Activated naive CD4-positive, alpha-beta T cell treated with anti-CD3 and anti-CD28 coated beads for 36 hours (primary cell): ENCODE data around the gene CTNNAL1. TPM values are rescaled to one million over a fixed set of nuclear protein-coding genes. Genes with fewer than 3 reads are reported as not detected.

ENCODE experiments used
- CTCF ChIA-PET: fragments of 350-600 bp; sonication (Branson Sonifier 250); formaldehyde crosslinking; loops from one replicate; lab custom pipeline; 2021; ENCODE audit warnings: antibody characterized with exemption; lab: Charles Lee
- DNase-seq: peaks from one replicate; pipeline ENCODE4 v3.0.0-alpha.2; 2020
- H3K27ac Mint-ChIP-seq: one replicate; pipeline ENCODE4 v1.8.0; 2021; ENCODE audit warnings: mild to moderate bottlenecking, mixed read lengths
- H3K27me3 Mint-ChIP-seq: one replicate; pipeline ENCODE4 v1.8.0; 2021; ENCODE audit warnings: low read depth, mixed read lengths
- H3K36me3 Mint-ChIP-seq: one replicate; pipeline ENCODE4 v1.8.0; 2021; ENCODE audit warnings: low read depth, mixed read lengths
- H3K4me1 Mint-ChIP-seq: one replicate; pipeline ENCODE4 v1.8.0; 2021; ENCODE audit warnings: low read depth, mixed read lengths
- H3K4me3 Mint-ChIP-seq: one replicate; pipeline ENCODE4 v1.8.0; 2021; ENCODE audit warnings: mild to moderate bottlenecking, moderate library complexity, mixed read lengths
- H3K9me3 Mint-ChIP-seq: one replicate; pipeline ENCODE4 v1.8.0; 2021; ENCODE audit warnings: mixed read lengths
- intact Hi-C: fragments of 100-400 bp; cut with micrococcal nuclease; formaldehyde crosslinking; loops from one replicate; pipeline ENCODE4 v1.15.1; 2023
- total RNA-seq, 2 experiments: library from RNA; stranded (reverse); gene quantifications; one replicate each; pipeline ENCODE4 v1.2.3, GENCODE V29; 2021

Gene CTNNAL1
- total RNA-seq, 2 experiments from 2014 or later = 18.4 to 19.0 TPM

DNA sequence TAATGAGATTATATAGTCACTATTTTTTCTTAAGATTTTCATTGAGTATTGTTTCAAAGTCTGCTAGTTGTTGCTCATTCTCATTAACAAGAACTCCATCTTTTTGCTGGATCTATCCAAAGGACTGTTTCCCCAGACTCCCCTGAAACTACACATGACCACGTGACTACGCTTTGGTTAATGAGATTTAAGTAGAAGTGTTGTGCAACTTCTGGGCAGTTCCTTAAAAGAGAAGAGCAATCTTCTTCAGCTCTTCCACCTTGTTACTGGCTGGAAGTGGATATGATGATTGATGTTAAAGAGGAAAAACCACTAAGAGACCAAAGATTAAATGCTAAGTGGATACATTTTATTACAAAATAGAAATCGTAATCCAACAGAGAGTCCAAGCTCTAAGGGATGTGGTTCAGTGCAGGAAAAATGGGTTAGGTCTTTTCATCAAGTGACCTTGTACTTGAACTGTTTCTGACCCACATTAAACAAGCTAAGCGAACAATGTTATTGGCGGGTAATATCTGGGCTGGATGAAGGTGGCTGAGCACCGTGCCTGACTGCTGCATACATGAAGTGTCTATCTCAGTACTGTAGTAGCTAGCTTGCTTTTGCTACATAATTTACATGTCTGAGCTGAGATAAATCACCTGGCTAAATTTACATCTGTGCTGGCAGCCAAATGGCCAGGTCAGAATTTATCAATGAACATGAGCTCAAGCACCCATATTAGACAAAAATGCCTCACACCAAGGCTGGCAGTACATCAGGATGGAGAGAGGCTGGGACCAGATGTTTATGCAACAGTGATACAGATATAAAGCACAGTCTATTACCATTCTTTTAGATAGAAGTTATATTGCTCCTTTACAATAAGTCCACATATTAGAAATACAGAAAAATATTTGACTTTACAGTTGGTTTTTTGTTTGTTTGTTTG lies 7.5 kb upstream of the CTNNAL1 start:
- no peaks in the 10 kb centered on the region for H3K4me1 Mint-ChIP-seq
- H3K36me3 Mint-ChIP-seq = peaks cover 13% of the 10 kb centered on the region
- no peak for DNase-seq
- H3K27me3 Mint-ChIP-seq = no peaks in the 10 kb centered on the region
- intact Hi-C loops = no loop called here
- no peaks in the 10 kb centered on the region for H3K9me3 Mint-ChIP-seq
- H3K27ac Mint-ChIP-seq = no peak overlapping the region
- no peak overlapping the region for H3K4me3 Mint-ChIP-seq
- CTCF ChIA-PET = interaction anchor here (0.8 to 1.4 kb wide), 3 partner anchors 8 to 60 kb away, joined by 3 to 4 read pairs (median 3); no protein-coding TSS in a partner anchor

DNA sequence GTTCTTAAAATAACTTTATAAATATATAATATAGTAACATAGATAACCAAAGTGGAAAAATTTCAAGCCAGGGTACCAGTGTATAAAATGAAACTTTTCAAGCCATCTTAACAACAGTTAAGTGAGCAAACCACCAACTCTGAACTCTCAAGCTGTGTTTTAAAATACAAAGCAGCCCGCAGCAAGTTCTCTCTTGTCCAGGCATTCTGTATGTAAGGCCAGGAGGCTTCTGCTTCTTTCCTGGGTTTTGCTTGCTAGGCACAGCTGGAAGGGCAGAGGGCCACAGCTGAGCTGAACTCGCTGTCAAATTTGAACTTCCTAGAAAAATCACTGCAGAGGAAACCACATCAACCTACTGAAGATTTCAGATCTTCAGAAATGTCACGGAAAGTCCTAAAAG lies 6.8 kb upstream of the CTNNAL1 start:
- H3K4me3 Mint-ChIP-seq = no peak overlapping the region
- no peak overlapping the region for H3K27ac Mint-ChIP-seq
- no peak for DNase-seq
- no peaks in the 10 kb centered on the region for H3K4me1 Mint-ChIP-seq
- H3K36me3 Mint-ChIP-seq = peaks cover 13% of the 10 kb centered on the region
- H3K27me3 Mint-ChIP-seq = no peaks in the 10 kb centered on the region
- CTCF ChIA-PET = interaction anchor here (1.1 to 1.4 kb wide), 2 partner anchors 9 to 23 kb away, joined by 3 read pairs; no protein-coding TSS in a partner anchor
- no peaks in the 10 kb centered on the region for H3K9me3 Mint-ChIP-seq
- intact Hi-C loops = no loop called here

DNA sequence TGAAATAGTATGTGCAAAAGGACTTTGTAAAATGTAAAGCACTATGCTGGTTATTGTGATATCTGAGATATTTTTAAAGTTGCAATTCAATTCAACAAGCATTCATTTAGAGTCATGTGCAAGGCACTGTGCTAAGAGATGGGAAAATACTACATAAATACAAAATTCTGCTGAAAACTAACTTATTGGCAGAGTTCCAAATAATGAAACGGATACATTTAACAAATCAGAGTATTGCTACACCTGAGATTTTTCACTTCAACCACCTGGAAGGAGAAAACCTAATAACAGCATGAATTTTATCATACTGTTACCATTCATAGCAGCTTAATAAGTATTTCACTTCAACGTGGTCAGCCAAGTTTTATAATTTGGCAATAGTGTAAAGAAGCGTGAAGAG lies 6.1 kb upstream of the CTNNAL1 start:
- no peaks in the 10 kb centered on the region for H3K4me1 Mint-ChIP-seq
- intact Hi-C loops = loop anchor here (10.0 kb wide), 1 partner anchor 865 kb away; no protein-coding TSS in a partner anchor
- no peak overlapping the region for H3K27ac Mint-ChIP-seq
- no peak overlapping the region for H3K4me3 Mint-ChIP-seq
- CTCF ChIA-PET = interaction anchor here (1.1 kb wide), 1 partner anchor 9 kb away, joined by 3 read pairs; no protein-coding TSS in a partner anchor
- H3K27me3 Mint-ChIP-seq = no peaks in the 10 kb centered on the region
- no peak for DNase-seq
- H3K36me3 Mint-ChIP-seq = peaks cover 13% of the 10 kb centered on the region
- H3K9me3 Mint-ChIP-seq = no peaks in the 10 kb centered on the region

DNA sequence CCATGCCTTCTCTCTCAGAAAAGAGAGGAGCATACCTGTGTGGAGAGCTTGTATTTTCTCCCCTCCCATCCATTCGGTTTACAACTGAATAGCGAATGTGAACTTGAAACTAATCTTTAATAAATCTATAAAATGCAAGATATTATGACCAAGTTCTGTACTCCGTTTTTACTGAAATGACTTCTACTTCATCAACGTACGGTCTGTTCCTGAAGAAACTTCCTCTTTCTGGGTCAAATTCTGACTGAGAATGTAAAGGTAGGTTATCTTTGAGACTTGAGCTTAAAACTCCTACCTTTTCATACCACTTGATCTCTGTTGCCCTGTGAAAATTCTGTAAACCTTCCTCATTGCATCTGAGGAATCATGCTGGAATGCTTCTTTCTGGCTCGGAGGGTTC lies 4.2 kb upstream of the CTNNAL1 start:
- Mint-ChIP-seq H3K4me3 (no peak overlapping the region), H3K27ac (no peak overlapping the region), H3K4me1 (peaks cover 6% of the 10 kb centered on the region), H3K27me3 (no peaks in the 10 kb centered on the region), H3K9me3 (no peaks in the 10 kb centered on the region), H3K36me3 (peaks cover 14% of the 10 kb centered on the region)
- intact Hi-C loops = loop anchor here (10.0 kb wide), 1 partner anchor 867 kb away; no protein-coding TSS in a partner anchor
- CTCF ChIA-PET = no interaction called here
- DNase-seq = no peak

DNA sequence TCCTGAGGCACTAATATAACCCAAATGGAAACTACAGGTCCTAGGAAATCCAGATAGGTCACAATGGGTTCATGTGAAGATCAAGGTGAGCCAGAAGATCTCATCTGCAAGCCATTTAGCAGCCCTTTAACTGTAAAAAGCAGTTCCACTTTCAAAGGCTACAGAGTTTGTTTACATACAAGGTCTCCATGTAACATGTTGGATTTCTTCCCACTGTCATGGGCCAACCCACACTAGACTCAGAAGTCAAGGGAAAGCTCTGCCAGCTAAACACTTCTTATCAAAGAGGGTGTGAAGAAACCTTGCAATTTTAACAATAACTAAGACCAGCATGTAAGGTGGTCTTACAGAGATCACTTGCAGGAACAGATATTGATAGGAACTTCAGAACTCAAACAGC lies 3.8 kb upstream of the CTNNAL1 start:
- CTCF ChIA-PET = no interaction called here
- Mint-ChIP-seq H3K4me3 (no peak overlapping the region), H3K27ac (no peak overlapping the region)

DNA sequence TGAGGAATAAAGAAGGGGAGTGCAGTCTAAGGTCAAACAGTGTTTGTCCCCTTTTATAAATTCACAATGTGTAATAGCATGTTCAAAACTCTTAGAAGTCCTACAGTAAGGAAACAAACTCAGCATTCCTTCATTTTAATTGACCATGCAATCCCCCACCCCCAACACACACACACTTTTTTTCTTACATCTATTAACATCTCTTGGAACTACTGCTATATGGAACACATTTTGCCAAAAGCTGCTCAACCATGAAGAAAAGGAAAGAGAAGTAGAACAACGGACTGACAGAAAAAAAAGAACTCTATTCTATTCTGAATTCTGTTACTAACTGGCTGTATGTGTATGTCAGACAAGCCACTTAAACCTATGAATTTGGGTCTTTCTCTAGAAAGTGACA lies 2.8 kb upstream of the CTNNAL1 start:
- intact Hi-C loops = loop anchor here (10.0 kb wide), 1 partner anchor 869 kb away; no protein-coding TSS in a partner anchor
- Mint-ChIP-seq H3K4me1 (peaks cover 20% of the 10 kb centered on the region), H3K27me3 (no peaks in the 10 kb centered on the region), H3K9me3 (no peaks in the 10 kb centered on the region), H3K36me3 (peaks cover 13% of the 10 kb centered on the region), H3K27ac (no peak overlapping the region), H3K4me3 (no peak overlapping the region)
- CTCF ChIA-PET = no interaction called here
- no peak for DNase-seq

More for the DNA sequence above, 3.8 kb upstream of the CTNNAL1 start:
- H3K4me1 Mint-ChIP-seq = peaks cover 11% of the 10 kb centered on the region
- intact Hi-C loops = loop anchor here (10.0 kb wide), 1 partner anchor 868 kb away; no protein-coding TSS in a partner anchor
- H3K27me3 Mint-ChIP-seq = no peaks in the 10 kb centered on the region
- H3K36me3 Mint-ChIP-seq = peaks cover 13% of the 10 kb centered on the region
- no peaks in the 10 kb centered on the region for H3K9me3 Mint-ChIP-seq
- DNase-seq = no peak

DNA sequence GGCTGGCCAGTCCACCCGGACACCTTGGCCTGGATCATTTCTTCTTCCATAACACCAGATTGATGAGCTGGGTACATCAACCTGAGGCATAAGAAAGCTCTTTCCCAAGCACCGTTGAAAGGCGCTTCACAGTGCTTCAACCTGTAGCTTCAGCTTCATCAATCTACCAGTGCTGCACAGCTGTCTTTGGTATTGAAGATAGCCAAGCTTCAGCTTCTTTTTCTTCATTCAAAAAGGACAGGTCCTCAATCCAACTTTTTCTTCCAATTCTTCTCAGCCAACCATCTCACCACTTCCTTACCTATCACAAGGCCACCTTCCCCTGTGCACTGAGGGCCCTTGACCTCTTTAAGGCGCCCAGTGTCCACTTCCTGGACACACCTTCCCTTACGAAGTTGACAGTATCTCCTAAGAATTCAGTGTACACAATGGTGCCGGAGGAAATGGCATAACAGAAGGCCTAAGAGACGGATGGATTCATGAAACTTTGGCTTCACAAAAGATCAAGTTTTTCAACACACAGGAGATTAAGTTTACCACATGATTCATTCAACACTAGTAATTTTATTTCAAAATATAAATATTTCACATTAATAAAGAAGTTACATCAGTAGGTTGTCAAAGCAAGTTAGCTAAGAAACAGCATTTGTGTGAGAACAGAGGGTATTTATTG lies 1.4 kb upstream of the CTNNAL1 start:
- CTCF ChIA-PET = interaction anchor here (0.5 kb wide), 1 partner anchor 163 kb away, joined by 3 read pairs; no protein-coding TSS in a partner anchor
- no peak for DNase-seq
- no peaks in the 10 kb centered on the region for H3K9me3 Mint-ChIP-seq
- no peaks in the 10 kb centered on the region for H3K27me3 Mint-ChIP-seq
- no peak overlapping the region for H3K27ac Mint-ChIP-seq
- H3K4me1 Mint-ChIP-seq = peaks cover 28% of the 10 kb centered on the region
- H3K36me3 Mint-ChIP-seq = peaks cover 9% of the 10 kb centered on the region
- H3K4me3 Mint-ChIP-seq = no peak overlapping the region
- intact Hi-C loops = loop anchor here (5.0 to 10.0 kb wide), 2 partner anchors 870 to 1243 kb away; partner anchors contain the start of gene TXN

DNA sequence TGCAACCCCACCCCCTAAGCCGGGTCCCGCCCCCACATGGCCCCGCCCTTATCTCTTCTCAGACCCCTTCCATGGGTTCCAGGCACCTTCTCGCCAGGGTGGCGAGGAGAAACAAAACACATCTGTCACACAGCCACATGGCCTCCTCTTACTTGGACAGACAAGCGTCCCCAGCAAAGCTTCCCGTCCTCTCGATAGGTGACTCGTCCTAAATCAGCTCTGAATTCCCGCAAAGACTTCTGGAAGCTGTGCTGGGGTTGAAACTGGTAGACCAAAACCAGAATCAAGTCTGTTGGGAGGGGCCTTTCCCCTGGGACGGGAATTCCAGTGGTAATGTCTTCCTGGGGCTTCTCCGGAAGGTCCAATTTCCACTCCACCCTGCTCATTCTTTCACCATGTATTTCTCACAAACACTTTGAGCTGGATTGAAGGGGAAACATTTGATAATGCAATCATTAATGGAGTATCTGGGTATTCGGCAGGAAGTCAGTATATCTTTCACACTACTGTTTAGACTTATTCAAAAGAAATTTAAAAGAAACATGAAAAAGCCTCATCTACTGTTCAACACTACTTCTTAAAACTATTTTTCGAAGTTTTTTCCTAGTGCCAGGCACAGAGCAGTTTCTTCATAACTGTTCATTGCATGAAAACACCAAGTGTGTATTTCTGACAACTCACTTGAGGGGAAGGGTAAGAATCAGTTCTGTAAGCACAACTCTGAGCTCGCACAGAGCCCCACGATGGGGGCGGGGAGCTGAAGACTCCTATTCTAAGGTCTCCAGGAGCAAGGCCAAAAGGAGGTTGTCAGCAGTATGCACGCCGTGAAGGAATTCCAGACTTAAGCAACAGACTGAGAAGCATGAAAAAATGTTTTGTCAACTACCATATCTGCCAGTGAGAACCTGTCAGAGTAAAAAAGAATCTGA lies 644 bp upstream of the CTNNAL1 start:
- Mint-ChIP-seq H3K36me3 (peaks cover 4% of the 10 kb centered on the region), H3K4me3 (peak overlapping the region; percentile 74), H3K9me3 (no peaks in the 10 kb centered on the region), H3K4me1 (peaks cover 28% of the 10 kb centered on the region), H3K27ac (peak overlapping the region; percentile 50), H3K27me3 (no peaks in the 10 kb centered on the region)
- DNase-seq = no peak
- intact Hi-C loops = loop anchor here (1.0 to 10.0 kb wide), 6 partner anchors 87 to 1731 kb away; partner anchors contain the start of genes RAD23B and TXN
- CTCF ChIA-PET = interaction anchor here (0.5 kb wide), 1 partner anchor 164 kb away, joined by 3 read pairs; no protein-coding TSS in a partner anchor

DNA sequence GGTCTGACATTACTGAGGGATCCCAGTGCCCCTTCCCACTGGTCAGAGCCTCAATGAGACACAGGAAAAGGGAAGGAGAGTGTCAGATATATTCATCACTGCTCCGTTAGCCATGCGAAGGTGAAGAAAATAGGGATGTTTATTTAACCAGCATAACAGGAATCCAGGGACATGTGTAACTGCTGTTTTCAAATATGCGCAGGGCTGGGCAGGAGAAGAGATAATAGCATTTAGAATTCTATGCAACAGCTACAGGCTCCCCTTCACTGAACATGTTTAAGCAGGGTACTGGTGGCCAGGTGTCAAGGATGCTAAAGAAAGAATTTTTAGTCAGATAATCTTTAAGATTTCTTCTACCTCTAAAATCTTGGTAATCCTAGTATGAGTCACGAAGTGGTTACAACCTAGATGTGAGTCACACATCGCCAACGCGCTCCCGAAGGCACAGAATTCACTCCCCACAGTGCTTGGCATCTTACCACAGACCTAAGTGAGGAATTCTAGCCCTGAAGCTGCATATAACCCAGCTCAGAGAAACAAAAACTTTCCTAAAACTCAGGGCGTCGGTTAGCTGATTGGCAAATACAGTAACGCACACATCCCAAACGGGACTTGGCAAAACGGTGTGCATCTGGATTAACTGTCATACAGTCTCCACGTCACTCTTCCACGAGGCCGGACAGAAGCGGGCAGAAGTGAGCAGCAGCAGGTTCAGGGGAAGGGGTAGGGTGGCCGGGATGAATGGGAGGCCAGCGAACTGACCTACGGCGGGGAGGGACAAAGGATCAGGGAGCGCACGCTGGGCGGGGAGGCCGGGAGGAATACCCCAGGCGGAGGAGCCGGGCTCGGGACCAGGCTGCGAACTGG lies 1.1 kb downstream of the CTNNAL1 start:
- Mint-ChIP-seq H3K27me3 (no peaks in the 10 kb centered on the region), H3K27ac (peak overlapping the region; percentile 68), H3K9me3 (no peaks in the 10 kb centered on the region), H3K36me3 (peaks cover 2% of the 10 kb centered on the region), H3K4me3 (peak overlapping the region; percentile 95), H3K4me1 (peaks cover 28% of the 10 kb centered on the region)
- peak; percentile 73 for DNase-seq
- intact Hi-C loops = loop anchor here (1.0 to 10.0 kb wide), 9 partner anchors 78 to 1729 kb away; partner anchors contain the start of genes ABITRAM, ELP1, RAD23B and TXN
- CTCF ChIA-PET = interaction anchor here (1.2 kb wide), 1 partner anchor 59 kb away, joined by 3 read pairs; no protein-coding TSS in a partner anchor

DNA sequence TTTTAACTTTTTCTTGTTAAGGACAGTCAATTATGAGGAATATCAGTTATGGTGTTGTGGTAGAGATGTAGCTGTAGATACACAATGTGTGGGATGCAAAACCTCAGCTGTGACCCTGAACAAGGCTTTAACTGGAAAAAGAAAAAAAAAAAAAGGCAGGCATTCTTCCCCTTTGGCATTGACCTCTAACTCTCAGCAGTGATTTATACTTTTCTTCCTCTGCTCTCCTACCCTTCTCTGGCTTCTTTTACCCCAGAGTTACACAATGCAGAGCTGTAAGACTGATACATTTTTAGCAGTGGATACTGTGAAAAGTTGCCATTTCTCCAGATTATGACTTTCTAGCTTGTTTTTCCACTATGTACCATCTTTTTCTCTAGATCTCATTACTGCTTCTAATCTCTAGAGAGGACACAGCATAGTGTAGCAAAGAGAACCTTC lies 2.0 kb downstream of the CTNNAL1 start:
- CTCF ChIA-PET = interaction anchor here (0.6 to 0.8 kb wide), 2 partner anchors 98 to 167 kb away, joined by 3 read pairs; no protein-coding TSS in a partner anchor

More for the DNA sequence above, 2.0 kb downstream of the CTNNAL1 start:
- intact Hi-C loops = loop anchor here (5.0 to 10.0 kb wide), 2 partner anchors 874 to 1246 kb away; partner anchors contain the start of gene TXN
- Mint-ChIP-seq H3K4me1 (peaks cover 28% of the 10 kb centered on the region), H3K27ac (no peak overlapping the region), H3K27me3 (no peaks in the 10 kb centered on the region), H3K4me3 (no peak overlapping the region), H3K36me3 (peaks cover 2% of the 10 kb centered on the region), H3K9me3 (no peaks in the 10 kb centered on the region)
- DNase-seq = no peak
